Breast epithelium (tissue), 3 donors: ENCODE measurements around the gene PRRG1.

Experiments used
- CTCF ChIP-seq, 3 donors: fragments of 450-650 bp; IDR thresholded peaks; one replicate each; pipeline ENCODE4 v1.5.1; 2016 to 2017; ENCODE audit warnings: antibody characterized with exemption in 3 of 3, mild to moderate bottlenecking in 3 of 3, moderate library complexity in 3 of 3
- POLR2A ChIP-seq: fragments of 450-650 bp; IDR thresholded peaks from one replicate; pipeline ENCODE4 v1.6.1; 2016; ENCODE audit warnings: antibody characterized with exemption, mild to moderate bottlenecking, moderate library complexity

DNA sequence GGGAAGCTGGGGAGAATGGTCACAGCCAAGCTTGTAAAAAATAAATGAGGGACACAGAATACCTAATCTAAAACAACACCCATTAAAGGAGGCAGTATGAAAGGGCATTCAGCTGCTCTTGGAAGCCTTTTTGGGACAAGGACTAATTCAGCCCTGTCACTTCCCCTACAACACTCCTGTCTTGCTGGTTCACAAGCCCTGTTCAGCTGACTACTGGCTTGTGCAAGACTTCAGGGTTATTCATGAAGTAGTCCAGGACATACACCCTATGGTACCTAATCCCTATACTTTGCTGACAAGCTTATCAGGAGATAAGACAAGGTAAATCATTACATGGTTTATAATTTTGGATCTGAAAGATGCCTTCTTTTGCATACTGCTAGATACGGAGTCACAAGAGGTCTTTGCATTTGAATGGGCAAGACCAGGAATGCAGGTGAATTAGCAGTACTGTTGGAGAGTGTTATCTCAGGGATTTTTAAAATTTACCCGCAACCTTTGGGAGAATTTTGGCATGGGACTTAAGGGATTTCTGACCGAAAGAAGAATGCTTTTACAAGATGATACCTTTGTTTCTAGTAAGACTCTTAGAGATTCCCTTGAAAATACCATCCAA, 119.1 kb downstream of the PRRG1 start:
- TF ChIP-seq POLR2A (no peak), CTCF (IDR thresholded peaks at IDR 0.05) (no peak)
